Frontal cortex (tissue), 4 donors: ENCODE results near the gene INF2. TPM values are rescaled to one million over a fixed set of nuclear protein-coding genes. Genes with fewer than 3 reads are reported as not detected.
"Not testable (repeated sequence)": the region's sequence is repeated elsewhere in the genome, so short reads cannot be mapped to it uniquely, and the experiment has no call there.

Experiments used
- DNase-seq, 2 donors: peaks; one replicate each; pipeline ENCODE4 v3.0.0; 2012; ENCODE audit warnings: low spot score in 2 of 2
- FAIRE-seq: peaks from 2 replicates; lab custom pipeline; 2012; peaks lifted over from hg19 to GRCh38; lab: Jason Lieb, UNC
- total RNA-seq: library from RNA; depleted of rRNA; stranded (reverse); fragments of >200 nt; gene quantifications from one replicate; pipeline ENCODE4 v1.2.3, GENCODE V29; 2014
- donor health status: control.
- donor health status: control.
- donor health status: control.

INF2 gene
- total RNA-seq, 1 donor from 2014 or later: 5.3 TPM

GRCh38 chr14:104729176-104729834 is 39.9 kb downstream of the INF2 start:
- not testable (repeated sequence) for DNase-seq, FAIRE-seq

GRCh38 chr14:104729835-104730181 is 40.4 kb downstream of the INF2 start:
- FAIRE-seq (no peak), DNase-seq (no peak)

- no peak for FAIRE-seq
Observed at GRCh38 chr14:104730487-104730886, 41.1 kb downstream of the INF2 start.

GRCh38 chr14:104731320-104732294 is 42.2 kb downstream of the INF2 start:
- FAIRE-seq (no peak), DNase-seq (no peak)

More at GRCh38 chr14:104730487-104730886, 41.1 kb downstream of the INF2 start:
- no peak for DNase-seq

- no peak for FAIRE-seq
Observed at GRCh38 chr14:104732355-104732804, 43.0 kb downstream of the INF2 start.

GRCh38 chr14:104732931-104733681 is 43.7 kb downstream of the INF2 start:
- no peak for FAIRE-seq

More at GRCh38 chr14:104732355-104732804, 43.0 kb downstream of the INF2 start:
- no peak for DNase-seq

GRCh38 chr14:104734051-104734587 is 44.7 kb downstream of the INF2 start:
- DNase-seq (no peak), FAIRE-seq (no peak)

More at GRCh38 chr14:104732931-104733681, 43.7 kb downstream of the INF2 start:
- no peak for DNase-seq

- no peak for DNase-seq
- no peak for FAIRE-seq
Observed at GRCh38 chr14:104734601-104734990, 45.2 kb downstream of the INF2 start.

GRCh38 chr14:104734991-104735779 is 45.8 kb downstream of the INF2 start:
- FAIRE-seq (no peak), DNase-seq (no peak)

GRCh38 chr14:104735830-104736642 is 46.6 kb downstream of the INF2 start:
- FAIRE-seq: no peak
- DNase-seq: peak; percentile 75 to 84

GRCh38 chr14:104738375-104739019 is 49.1 kb downstream of the INF2 start:
- FAIRE-seq (no peak), DNase-seq (no peak)

- FAIRE-seq (no peak), DNase-seq (no peak)
Observed at GRCh38 chr14:104739026-104739425, 49.6 kb downstream of the INF2 start.

- DNase-seq (no peak), FAIRE-seq (no peak)
Observed at GRCh38 chr14:104739546-104740516, 50.4 kb downstream of the INF2 start.

- FAIRE-seq (no peak), DNase-seq (no peak)
Observed at GRCh38 chr14:104741108-104741802, 51.8 kb downstream of the INF2 start.

- no peak for FAIRE-seq
- no peak for DNase-seq
Observed at GRCh38 chr14:104741803-104742251, 52.4 kb downstream of the INF2 start.
